Endodermal cell (in vitro differentiated cells): Measurements from ENCODE around the gene PROSER3. TPM values are rescaled to one million over a fixed set of nuclear protein-coding genes. Genes with fewer than 3 reads are reported as not detected.

Experiments
- DNase-seq: peaks from one replicate; pipeline ENCODE4 v3.0.0-alpha.2; 2017
- H3K27ac ChIP-seq: 2 replicates; pipeline ENCODE4 v1.5.1; 2013; ENCODE audit warnings: mild to moderate bottlenecking, low read depth, low read length, moderate library complexity
- H3K27me3 ChIP-seq: 2 replicates; pipeline ENCODE4 v1.6.1; 2013; ENCODE audit warnings: mild to moderate bottlenecking, low read length, moderate library complexity; ENCODE audit not compliant: insufficient read depth, control insufficient read depth, poor library complexity, severe bottlenecking
- H3K36me3 ChIP-seq: 2 replicates; pipeline ENCODE4 v1.7.0; 2013; ENCODE audit warnings: mild to moderate bottlenecking, low read length, moderate library complexity; ENCODE audit not compliant: control insufficient read depth, insufficient read depth
- H3K4me1 ChIP-seq: one replicate; pipeline ENCODE4 v1.7.0; 2013; ENCODE audit warnings: low read length; ENCODE audit not compliant: control insufficient read depth, insufficient read depth
- H3K4me3 ChIP-seq: 2 replicates; pipeline ENCODE4 v1.5.1; 2013; ENCODE audit warnings: mild to moderate bottlenecking, low read length, moderate library complexity
- H3K9ac ChIP-seq: 2 replicates; pipeline ENCODE4 v1.6.1; 2013; ENCODE audit warnings: mild to moderate bottlenecking, low read length, moderate library complexity; ENCODE audit not compliant: poor library complexity, severe bottlenecking; ENCODE audit errors: extremely low read depth
- H3K9me3 ChIP-seq: 2 replicates; pipeline ENCODE4 v1.6.1; 2013; ENCODE audit warnings: mild to moderate bottlenecking, low read length, moderate library complexity; ENCODE audit not compliant: control insufficient read depth
- H3K27ac Mint-ChIP-seq: 2 replicates; pipeline ENCODE4 v1.8.0; 2020; ENCODE audit warnings: mixed read lengths
- H3K27me3 Mint-ChIP-seq: 2 replicates; pipeline ENCODE4 v1.8.0; 2021; ENCODE audit warnings: mild to moderate bottlenecking, mixed read lengths; ENCODE audit not compliant: insufficient read depth
- H3K36me3 Mint-ChIP-seq: 2 replicates; pipeline ENCODE4 v1.8.0; 2020; ENCODE audit warnings: low read depth, mixed read lengths
- H3K4me1 Mint-ChIP-seq: 2 replicates; pipeline ENCODE4 v1.8.0; 2020; ENCODE audit warnings: mixed read lengths
- H3K4me3 Mint-ChIP-seq: 2 replicates; pipeline ENCODE4 v1.8.0; 2020; ENCODE audit warnings: mild to moderate bottlenecking, moderate library complexity, mixed read lengths
- H3K9me3 Mint-ChIP-seq: 2 replicates; pipeline ENCODE4 v1.8.0; 2020; ENCODE audit warnings: mild to moderate bottlenecking, mixed read lengths
- CTCF ChIP-seq: fragments of 200-600 bp; sonication (generic); conservative IDR thresholded peaks from 2 replicates; pipeline ENCODE4 v1.5.0; 2021; ENCODE audit warnings: antibody characterized with exemption, mild to moderate bottlenecking
- WGBS, 2 experiments: methylation state at CpG; one replicate each; pipeline versions ENCODE4 v1.1.5 to v1.1.7; 2013; ENCODE audit warnings: missing lambda C conversion rate in 2 of 2, mixed read lengths in 1 of 2; ENCODE audit not compliant: insufficient coverage in 1 of 2, insufficient read length in 1 of 2; 5-methylcytosine and 5-hydroxymethylcytosine counted together
- total RNA-seq, 2 donors: library from RNA; stranded (reverse); fragmentation: NEBNext Ultra II Directional in 1 of 2; extraction: Animal tissue kit (Norgen Biotek cat#: 25700) in 1 of 2; gene quantifications; 2 replicates in 1 of 2; 3 replicates in 1 of 2; pipeline ENCODE4 v1.2.1, GENCODE V29; 2021

PROSER3 gene
- total RNA-seq, 2 donors from 2014 or later, result 37.8 to 45.4 TPM

DNA sequence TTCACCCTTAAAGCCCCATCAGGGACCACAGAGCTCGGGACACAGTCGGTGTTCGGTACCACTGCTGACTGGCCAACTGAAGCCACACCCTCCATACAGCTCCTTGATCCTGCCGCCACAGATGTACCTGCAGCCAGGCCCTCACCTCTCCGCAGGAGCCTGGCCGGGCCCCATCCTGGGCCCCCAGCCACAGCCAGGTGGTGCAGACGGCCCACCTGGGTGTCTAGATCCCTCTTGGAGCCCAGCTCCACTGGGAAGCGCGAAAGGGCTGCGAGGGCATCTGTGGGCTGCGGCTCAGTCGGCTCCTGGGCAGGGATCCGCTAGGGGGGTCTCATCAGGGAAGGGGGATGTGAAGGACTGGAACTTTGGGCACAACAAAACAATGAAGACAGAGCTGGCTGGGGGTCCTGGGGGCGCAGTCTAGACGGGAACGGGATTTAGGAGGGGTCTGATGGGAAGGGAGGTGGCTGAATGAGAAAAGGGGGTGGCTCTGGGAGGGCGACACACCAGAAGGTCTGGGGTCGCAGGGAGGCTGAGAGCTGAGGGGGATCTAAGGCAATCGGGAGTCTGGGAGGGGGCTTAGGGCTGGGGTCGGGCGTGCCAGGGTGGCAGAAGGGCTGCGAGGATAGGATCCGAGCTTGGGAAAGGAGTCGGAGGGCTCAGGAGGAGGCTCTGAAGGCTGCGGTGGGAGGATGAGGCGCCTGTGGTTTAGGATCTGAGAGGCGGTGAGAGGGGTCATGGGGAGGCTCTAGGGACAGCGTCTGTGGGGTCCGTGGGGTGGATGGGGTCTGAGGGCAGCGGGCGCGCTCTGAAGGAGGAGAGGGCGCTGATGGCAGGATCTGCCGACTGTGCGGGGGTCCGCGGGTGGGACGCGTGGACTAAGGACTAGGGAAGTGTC is 38.9 kb downstream of the PROSER3 start:
- Mint-ChIP-seq H3K4me3 (peak overlapping the region; percentile 28), H3K4me1 (peaks cover 4% of the 10 kb centered on the region), H3K36me3 (no peaks in the 10 kb centered on the region), H3K9me3 (no peaks in the 10 kb centered on the region), H3K27ac (no peak overlapping the region), H3K27me3 (peaks cover 33% of the 10 kb centered on the region)
- Histone ChIP-seq H3K27ac (no peak overlapping the region), H3K9ac (no peak overlapping the region), H3K4me3 (no peak overlapping the region), H3K27me3 (peaks cover 36% of the 10 kb centered on the region), H3K36me3 (no peaks in the 10 kb centered on the region), H3K4me1 (no peaks in the 10 kb centered on the region), H3K9me3 (no peaks in the 10 kb centered on the region)
- DNase-seq, result peak; percentile 50
- 43 to 48% methylated on average over 16 to 39 of the region's 39 CpGs for WGBS, 2 experiments
- no peak for TF ChIP-seq CTCF

DNA sequence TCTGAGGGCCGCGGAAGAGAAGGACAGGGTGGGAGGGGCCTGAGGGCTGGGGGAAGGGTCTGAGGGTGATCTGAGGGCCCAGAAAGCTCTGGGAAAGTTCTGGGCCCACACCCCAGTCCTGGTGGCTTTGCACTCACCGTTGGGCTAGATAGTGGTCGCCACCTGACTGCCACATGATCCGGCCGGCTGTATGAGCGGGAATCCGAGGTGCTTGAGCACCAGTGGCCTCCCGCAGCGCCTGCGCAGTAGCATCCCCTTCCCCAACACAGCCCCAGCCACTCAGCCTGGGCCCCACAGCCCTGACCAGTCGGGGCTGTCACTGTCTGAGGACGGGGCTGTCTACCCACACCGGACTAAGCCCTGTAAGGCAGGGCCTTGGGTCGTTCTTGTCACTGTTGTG is 39.7 kb downstream of the PROSER3 start:
- peak; percentile 77 for DNase-seq
- Mint-ChIP-seq H3K27me3 (peaks cover 33% of the 10 kb centered on the region), H3K4me1 (peaks cover 4% of the 10 kb centered on the region), H3K27ac (no peak overlapping the region), H3K4me3 (peak overlapping the region; percentile 28), H3K36me3 (no peaks in the 10 kb centered on the region), H3K9me3 (no peaks in the 10 kb centered on the region)
- Histone ChIP-seq H3K27ac (no peak overlapping the region), H3K9me3 (no peaks in the 10 kb centered on the region), H3K4me1 (no peaks in the 10 kb centered on the region), H3K36me3 (no peaks in the 10 kb centered on the region), H3K9ac (no peak overlapping the region), H3K4me3 (no peak overlapping the region), H3K27me3 (peaks cover 36% of the 10 kb centered on the region)
- 44 to 55% methylated on average over 9 to 15 of the region's 15 CpGs for WGBS, 2 experiments
- no peak for TF ChIP-seq CTCF

GRCh38 chr19:35801828-35802227 is 43.9 kb downstream of the PROSER3 start:
- H3K27me3 ChIP-seq, result peaks cover 16% of the 10 kb centered on the region
- no peaks in the 10 kb centered on the region for H3K36me3 ChIP-seq
- TF ChIP-seq CTCF, result no peak
- Mint-ChIP-seq H3K36me3 (no peaks in the 10 kb centered on the region), H3K27ac (no peak overlapping the region), H3K4me3 (no peak overlapping the region), H3K9me3 (no peaks in the 10 kb centered on the region), H3K27me3 (peaks cover 24% of the 10 kb centered on the region), H3K4me1 (peaks cover 3% of the 10 kb centered on the region)
- no peaks in the 10 kb centered on the region for H3K9me3 ChIP-seq
- no peak for DNase-seq
- no peaks in the 10 kb centered on the region for H3K4me1 ChIP-seq
- H3K4me3 ChIP-seq, result no peak overlapping the region
- no peak overlapping the region for H3K27ac ChIP-seq
- WGBS, 2 experiments, result 77 to 100% methylated on average over 2 to 3 of the region's 3 CpGs
- no peak overlapping the region for H3K9ac ChIP-seq
